GM18870 (cell line): Measurements from ENCODE around the gene NBPF12.
"Not testable (repeated sequence)": the region's sequence is repeated elsewhere in the genome, so short reads cannot be mapped to it uniquely, and the experiment has no call there.

Source experiments
- ATAC-seq: cut with Tn5 transposase; IDR thresholded peaks from one replicate; pipeline ENCODE4 v1.9.1; 2021; ENCODE audit warnings: moderate library complexity; ENCODE audit not compliant: unreplicated experiment

Gene NBPF12

GRCh38 chr1:146938242-146938902 is at the start of gene NBPF12:
NBPF12 (plus strand) TSS chr1:146938324; CDS start chr1:146960144, 21,820 bp downstream.
- ATAC-seq: peak; percentile 46

- ATAC-seq: not testable (repeated sequence)
These were observed 46.8 kb upstream of the NBPF12 start for GRCh38 chr1:146891355-146891754.

- not testable (repeated sequence) for ATAC-seq
These were observed 45.8 kb upstream of the NBPF12 start for GRCh38 chr1:146892331-146892730.

- ATAC-seq: not testable (repeated sequence)
These were observed 30.4 kb upstream of the NBPF12 start for GRCh38 chr1:146907565-146908261.

- ATAC-seq: not testable (repeated sequence)
These were observed 25.1 kb upstream of the NBPF12 start for GRCh38 chr1:146912975-146913374.

GRCh38 chr1:146920811-146921210 is 17.3 kb upstream of the NBPF12 start:
- not testable (repeated sequence) for ATAC-seq

- ATAC-seq: not testable (repeated sequence)
These were observed 15.5 kb upstream of the NBPF12 start for GRCh38 chr1:146922614-146923013.

- ATAC-seq: not testable (repeated sequence)
These were observed 14.0 kb upstream of the NBPF12 start for GRCh38 chr1:146924106-146924505.

- ATAC-seq: not testable (repeated sequence)
These were observed 11.7 kb upstream of the NBPF12 start for GRCh38 chr1:146926413-146926812.

- ATAC-seq: not testable (repeated sequence)
These were observed 7.9 kb upstream of the NBPF12 start for GRCh38 chr1:146930225-146930624.

- not testable (repeated sequence) for ATAC-seq
These were observed 3.5 kb upstream of the NBPF12 start for GRCh38 chr1:146934390-146935223.

- ATAC-seq: not testable (repeated sequence)
These were observed 662 bp upstream of the NBPF12 start for GRCh38 chr1:146937462-146937861.

GRCh38 chr1:146938927-146939786 is 1.0 kb downstream of the NBPF12 start:
- peak; percentile 11 for ATAC-seq

GRCh38 chr1:146940293-146940692 is 2.2 kb downstream of the NBPF12 start:
- ATAC-seq: not testable (repeated sequence)

- ATAC-seq: not testable (repeated sequence)
These were observed 5.3 kb downstream of the NBPF12 start for GRCh38 chr1:146943342-146943886.

- not testable (repeated sequence) for ATAC-seq
These were observed 10.0 kb downstream of the NBPF12 start for GRCh38 chr1:146948127-146948526.

- ATAC-seq: not testable (repeated sequence)
These were observed 26.2 kb downstream of the NBPF12 start for GRCh38 chr1:146964340-146964739.

GRCh38 chr1:146966351-146966750 is 28.2 kb downstream of the NBPF12 start:
- ATAC-seq: not testable (repeated sequence)

- not testable (repeated sequence) for ATAC-seq
These were observed 32.5 kb downstream of the NBPF12 start for GRCh38 chr1:146970656-146971055.

GRCh38 chr1:146972681-146973080 is 34.6 kb downstream of the NBPF12 start:
- ATAC-seq: not testable (repeated sequence)
